Neural cell (in vitro differentiated cells): ENCODE measurements around the gene DGKI. TPM values are rescaled to one million over a fixed set of nuclear protein-coding genes. Genes with fewer than 3 reads are reported as not detected.

Experiments
- H2AFZ ChIP-seq: fragments of 200-600, 300-800 bp; sonication (generic), shearing (Covaris generic); 2 replicates; pipeline ENCODE4 v1.6.0; 2014; ENCODE audit warnings: low read depth, mild to moderate bottlenecking, antibody characterized with exemption, low read length, moderate library complexity
- H3F3A ChIP-seq: fragments of 200-600 bp; shearing (Covaris generic); 2 replicates; pipeline ENCODE4 v1.6.1; 2016; ENCODE audit warnings: mild to moderate bottlenecking, moderate library complexity, mixed read lengths, antibody characterized with exemption, low read length; ENCODE audit not compliant: insufficient read depth, poor library complexity, severe bottlenecking
- H3K27ac ChIP-seq: fragments of 200-600, 300-800 bp; sonication (generic), shearing (Covaris generic); 2 replicates; pipeline ENCODE4 v1.5.1; 2014; ENCODE audit warnings: mild to moderate bottlenecking, low read length, moderate library complexity
- H3K27me3 ChIP-seq: fragments of 300-800, 200-600 bp; sonication (generic), shearing (Covaris generic); 2 replicates; pipeline ENCODE4 v1.6.0; 2014; ENCODE audit warnings: mild to moderate bottlenecking, low read depth, low read length, moderate library complexity; ENCODE audit not compliant: insufficient read depth
- H3K36me3 ChIP-seq: fragments of 300-800, 200-600 bp; sonication (generic), shearing (Covaris generic); 2 replicates; pipeline ENCODE4 v1.5.1; 2014; ENCODE audit warnings: mild to moderate bottlenecking, antibody characterized with exemption, low read length, moderate library complexity; ENCODE audit not compliant: insufficient read depth
- H3K4me2 ChIP-seq: fragments of 300-800, 200-600 bp; sonication (generic), shearing (Covaris generic); 2 replicates; pipeline ENCODE4 v1.6.0; 2014; ENCODE audit warnings: mild to moderate bottlenecking, low read length
- H3K4me3 ChIP-seq: fragments of 300-800, 200-600 bp; sonication (generic), shearing (Covaris generic); 2 replicates; pipeline ENCODE4 v1.5.1; 2014; ENCODE audit warnings: mild to moderate bottlenecking, low read length, moderate library complexity
- H3K79me2 ChIP-seq: fragments of 200-600 bp; shearing (Covaris generic); replicated peaks from 2 replicates; pipeline ENCODE4 v1.6.0; 2014; ENCODE audit warnings: mild to moderate bottlenecking, low read length, moderate library complexity; ENCODE audit not compliant: insufficient read depth
- H3K9ac ChIP-seq: fragments of 300-800, 200-600 bp; sonication (generic), shearing (Covaris generic); 2 replicates; pipeline ENCODE4 v1.6.1; 2016; ENCODE audit warnings: mild to moderate bottlenecking, low read length, mixed read lengths
- H3K9me2 ChIP-seq: fragments of 200-600 bp; shearing (Covaris generic); 2 replicates; pipeline ENCODE4 v1.6.1; 2016; ENCODE audit warnings: mild to moderate bottlenecking, low read length, mixed read lengths; ENCODE audit not compliant: insufficient read depth
- H3K9me3 ChIP-seq: fragments of 200-600, 300-800 bp; sonication (generic), shearing (Covaris generic); 2 replicates; pipeline ENCODE4 v1.6.1; 2016; ENCODE audit warnings: mild to moderate bottlenecking, mixed run types, low read length, moderate library complexity, mixed read lengths
- H4K20me1 ChIP-seq: fragments of 200-600 bp; shearing (Covaris generic); 2 replicates; pipeline ENCODE4 v1.6.1; 2016; ENCODE audit warnings: mild to moderate bottlenecking, mixed run types; ENCODE audit not compliant: insufficient read depth
- CTCF ChIP-seq: fragments of 450-650 bp; IDR thresholded peaks from 2 replicates; pipeline ENCODE4 v1.5.1; 2014; ENCODE audit warnings: antibody characterized with exemption, mild to moderate bottlenecking, moderate library complexity; ENCODE audit not compliant: poor library complexity, severe bottlenecking
- EP300 ChIP-seq: fragments of 450-650 bp; conservative IDR thresholded peaks from 2 replicates; pipeline ENCODE4 v1.6.1; 2014; ENCODE audit warnings: antibody characterized with exemption, mild to moderate bottlenecking, moderate library complexity; ENCODE audit not compliant: poor library complexity, severe bottlenecking
- EZH2 ChIP-seq: fragments of 200-600, 300-800 bp; shearing (Covaris generic), sonication (generic); IDR thresholded peaks from 2 replicates; pipeline ENCODE4 v1.6.1; 2014; ENCODE audit warnings: antibody characterized with exemption, low read length, borderline replicate concordance, mild to moderate bottlenecking; ENCODE audit not compliant: insufficient read depth, poor library complexity, severe bottlenecking
- MXI1 ChIP-seq: fragments of 450-650 bp; conservative IDR thresholded peaks from 2 replicates; pipeline ENCODE4 v1.6.1; 2014; ENCODE audit warnings: antibody characterized with exemption, mild to moderate bottlenecking; ENCODE audit not compliant: poor library complexity, severe bottlenecking
- POLR2AphosphoS5 ChIP-seq: IDR thresholded peaks from 2 replicates; pipeline ENCODE4 v1.6.1; 2012
- RAD21 ChIP-seq: fragments of 450-650 bp; conservative IDR thresholded peaks from 2 replicates; pipeline ENCODE4 v1.6.1; 2014; ENCODE audit warnings: antibody characterized with exemption, mild to moderate bottlenecking, moderate library complexity
- REST ChIP-seq: IDR thresholded peaks from 2 replicates; pipeline ENCODE4 v1.6.1; 2012; ENCODE audit warnings: borderline replicate concordance
- SMC3 ChIP-seq: fragments of 450-650 bp; conservative IDR thresholded peaks from 2 replicates; pipeline ENCODE4 v1.6.1; 2014; ENCODE audit warnings: antibody characterized with exemption, mild to moderate bottlenecking, moderate library complexity; ENCODE audit not compliant: poor library complexity
- TAF1 ChIP-seq: IDR thresholded peaks from 2 replicates; pipeline ENCODE4 v1.6.1; 2012; ENCODE audit warnings: low read depth
- polyA plus RNA-seq: library from polyadenylated mRNA; depleted of rRNA; stranded (reverse); fragments of >200 nt; gene quantifications from 2 replicates; pipeline ENCODE4 v1.2.3, GENCODE V29; 2014

The DGKI gene
- polyA plus RNA-seq, 1 donor from 2014 or later: 15.8 TPM

- Histone ChIP-seq H3K4me2 (no peak overlapping the region), H3K4me3 (no peak overlapping the region), H3K79me2 (no peaks in the 10 kb centered on the region), H3K9me2 (no peaks in the 10 kb centered on the region), H3K9me3 (no peaks in the 10 kb centered on the region), H3K36me3 (no peaks in the 10 kb centered on the region), H4K20me1 (no peaks in the 10 kb centered on the region), H3F3A (no peaks in the 10 kb centered on the region), H3K27me3 (no peaks in the 10 kb centered on the region), H3K27ac (no peak overlapping the region), H2AFZ (no peak overlapping the region), H3K9ac (no peak overlapping the region)
- no peak for TF ChIP-seq SMC3
- no peak for TF ChIP-seq TAF1
- TF ChIP-seq REST: no peak
- no peak for TF ChIP-seq MXI1
- no peak for TF ChIP-seq CTCF
- TF ChIP-seq EZH2: no peak
- no peak for TF ChIP-seq RAD21
- no peak for TF ChIP-seq POLR2AphosphoS5
- no peak for TF ChIP-seq EP300
These were observed 204.3 kb downstream of the DGKI start for GRCh38 chr7:137642472-137642871.

DNA sequence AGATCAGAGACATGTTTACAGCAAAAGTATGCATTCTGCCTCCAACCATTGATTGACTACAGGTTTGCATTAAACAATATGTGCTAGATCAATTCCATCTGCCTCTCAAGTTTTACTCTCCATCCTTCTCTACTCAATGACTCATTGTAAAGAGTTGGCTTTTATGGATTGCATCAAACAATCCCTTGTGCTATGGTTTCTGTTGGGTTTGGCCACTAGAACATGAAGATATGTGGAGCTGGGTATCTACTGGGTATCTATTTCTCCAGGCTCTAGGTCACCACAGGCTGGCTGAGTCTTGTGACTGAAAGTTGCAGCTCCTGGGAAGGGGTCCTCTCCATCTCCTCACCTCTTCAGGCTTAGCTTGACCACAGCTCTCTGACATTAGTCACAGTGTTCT is 204.7 kb downstream of the DGKI start:
- no peak for TF ChIP-seq REST
- TF ChIP-seq MXI1: no peak
- H2AFZ ChIP-seq: no peak overlapping the region
- H3K36me3 ChIP-seq: no peaks in the 10 kb centered on the region
- H3K9ac ChIP-seq: no peak overlapping the region
- no peak overlapping the region for H3K4me2 ChIP-seq
- no peaks in the 10 kb centered on the region for H3F3A ChIP-seq
- no peak overlapping the region for H3K4me3 ChIP-seq
- no peaks in the 10 kb centered on the region for H4K20me1 ChIP-seq
- H3K79me2 ChIP-seq: no peaks in the 10 kb centered on the region
- H3K27me3 ChIP-seq: no peaks in the 10 kb centered on the region
- no peak overlapping the region for H3K27ac ChIP-seq
- H3K9me2 ChIP-seq: no peaks in the 10 kb centered on the region
- no peaks in the 10 kb centered on the region for H3K9me3 ChIP-seq
